Endothelial cell of umbilical vein (primary cell): Measurements from ENCODE around the gene COMMD7. TPM values are rescaled to one million over a fixed set of nuclear protein-coding genes. Genes with fewer than 3 reads are reported as not detected.

Source experiments
- BruUV-seq: library from RNA; stranded (reverse); fragments of 400-500 nt; replicated peaks from 2 replicates; lab custom pipeline; 2021; lab: Mats Ljungman, UMichigan
- CTCF ChIA-PET: fragments of 300-600, 350-600 bp; sonication (Branson Sonifier 250); formaldehyde crosslinking; loops from one replicate; lab custom pipeline; 2021; ENCODE audit warnings: antibody characterized with exemption, inconsistent platforms; lab: Charles Lee
- POLR2A ChIA-PET: fragments of 300-600, 350-600 bp; sonication (Branson Sonifier 250); formaldehyde crosslinking; loops from one replicate; lab custom pipeline; 2021; ENCODE audit warnings: antibody characterized with exemption, inconsistent platforms; lab: Charles Lee
- DNase-seq: peaks from one replicate; pipeline ENCODE4 v3.0.0-alpha.2; 2011; ENCODE audit warnings: low read depth, low spot score
- FAIRE-seq: peaks from 2 replicates; lab custom pipeline; 2011; peaks lifted over from hg19 to GRCh38; lab: Jason Lieb, UNC
- H2AFZ ChIP-seq: 2 replicates; pipeline ENCODE4 v1.6.0; 2012; ENCODE audit warnings: low read depth, low read length, control low read depth, inconsistent platforms
- H3K27ac ChIP-seq: 2 replicates; pipeline ENCODE4 v1.5.1; 2011; ENCODE audit warnings: low read depth, mild to moderate bottlenecking, control low read depth, low read length, moderate library complexity; ENCODE audit not compliant: insufficient read depth
- H3K27me3 ChIP-seq, 2 experiments: 2 replicates each; pipeline versions ENCODE4 v1.6.0 to v1.6.1; 2011; ENCODE audit warnings: low read length in 2 of 2, mixed read lengths in 1 of 2; ENCODE audit not compliant: control insufficient read depth in 2 of 2, insufficient read depth in 2 of 2
- H3K36me3 ChIP-seq, 2 experiments: 2 replicates in 1 of 2; 3 replicates in 1 of 2; pipeline ENCODE4 v1.5.1; 2011; ENCODE audit warnings: low read length in 2 of 2, mild to moderate bottlenecking in 1 of 2, moderate library complexity in 1 of 2; ENCODE audit not compliant: control insufficient read depth in 2 of 2, insufficient read depth in 2 of 2; ENCODE audit errors: extremely low read depth in 1 of 2
- H3K4me1 ChIP-seq: 3 replicates; pipeline ENCODE4 v1.5.1; 2011; ENCODE audit warnings: mild to moderate bottlenecking, low read length; ENCODE audit not compliant: control insufficient read depth, insufficient read depth; ENCODE audit errors: extremely low read depth
- H3K4me2 ChIP-seq: 2 replicates; pipeline ENCODE4 v1.6.1; 2011; ENCODE audit warnings: low read length, control low read depth, mixed read lengths; ENCODE audit not compliant: insufficient read depth
- H3K4me3 ChIP-seq, 3 experiments: fragments of 200-600 bp in 1 of 3; sonication (generic), shearing (Covaris generic) in 1 of 3; replicated peaks in 1 of 3; 2 replicates each; pipeline ENCODE4 v1.5.1; 2011 to 2016; ENCODE audit warnings: control low read depth in 3 of 3, low read length in 3 of 3, mild to moderate bottlenecking in 2 of 3, inconsistent platforms in 1 of 3, low read depth in 1 of 3, moderate library complexity in 1 of 3; ENCODE audit not compliant: insufficient read depth in 1 of 3
- H3K79me2 ChIP-seq: 2 replicates; pipeline ENCODE4 v1.6.0; 2012; ENCODE audit warnings: low read length, inconsistent platforms; ENCODE audit not compliant: control insufficient read depth, insufficient read depth
- H3K9ac ChIP-seq: replicated peaks from 2 replicates; pipeline ENCODE3; 2011; ENCODE audit warnings: low read length, control low read depth; ENCODE audit not compliant: insufficient read depth; ENCODE audit errors: extremely low read depth
- H3K9me1 ChIP-seq: replicated peaks from 3 replicates; pipeline ENCODE4 v1.6.0; 2011; ENCODE audit warnings: mild to moderate bottlenecking, low read length; ENCODE audit not compliant: control insufficient read depth, insufficient read depth; ENCODE audit errors: extremely low read depth
- H3K9me3 ChIP-seq: replicated peaks from 2 replicates; pipeline ENCODE4 v1.5.1; 2012; ENCODE audit warnings: low read length, inconsistent platforms; ENCODE audit not compliant: control insufficient read depth, insufficient read depth
- H4K20me1 ChIP-seq: replicated peaks from 2 replicates; pipeline ENCODE3; 2011; ENCODE audit warnings: mild to moderate bottlenecking, low read length; ENCODE audit not compliant: control insufficient read depth, insufficient read depth; ENCODE audit errors: extremely low read depth
- EZH2 ChIP-seq: IDR thresholded peaks from 2 replicates; pipeline ENCODE4 v1.6.1; 2012; ENCODE audit warnings: borderline replicate concordance, low read depth, mild to moderate bottlenecking, moderate library complexity, low read length, inconsistent platforms; ENCODE audit not compliant: severe bottlenecking
- FOS ChIP-seq: IDR thresholded peaks from 2 replicates; pipeline ENCODE4 v1.6.1; 2011; ENCODE audit warnings: mild to moderate bottlenecking, low read length, moderate library complexity, borderline replicate concordance; ENCODE audit not compliant: insufficient read depth
- GATA2 ChIP-seq: IDR thresholded peaks from 2 replicates; pipeline ENCODE4 v1.7.0; 2011; ENCODE audit warnings: low read depth, mild to moderate bottlenecking, moderate library complexity, mixed read lengths, low read length; ENCODE audit not compliant: insufficient read length, insufficient read depth
- JUN ChIP-seq: IDR thresholded peaks from 2 replicates; pipeline ENCODE4 v1.6.1; 2011; ENCODE audit warnings: borderline replicate concordance, low read depth; ENCODE audit not compliant: insufficient read length, insufficient read depth
- MYC ChIP-seq: IDR thresholded peaks from one replicate; pipeline ENCODE4 v1.6.1; 2011; ENCODE audit warnings: mild to moderate bottlenecking, low read depth, low read length
- POLR2A ChIP-seq: IDR thresholded peaks from 2 replicates; pipeline ENCODE4 v1.6.1; 2012; ENCODE audit warnings: low read depth, mild to moderate bottlenecking, control low read depth, low read length
- POLR2AphosphoS5 ChIP-seq: IDR thresholded peaks from 2 replicates; pipeline ENCODE4 v1.6.1; 2012; ENCODE audit warnings: low read depth, mild to moderate bottlenecking, control low read depth, low read length, moderate library complexity; ENCODE audit not compliant: insufficient read depth
- dilution Hi-C: fragments of 300-500 bp; cut with MboI; formaldehyde crosslinking; loops from one replicate; pipeline ENCODE4 v1.15.0; 2019; ENCODE audit warnings: low sequenced_read_pairs; ENCODE audit not compliant: extremely low pct_ligation_motif_present
- intact Hi-C: fragments of 100-400 bp; cut with micrococcal nuclease; formaldehyde crosslinking; loops from one replicate; pipeline ENCODE4 v1.10.0; 2022
- polyA plus RNA-seq, 4 experiments: library from polyadenylated mRNA; depleted of rRNA in 3 of 4; stranded (reverse) in 3 of 4; unstranded in 1 of 4; fragments of >200 nt; gene quantifications; 2 replicates each; pipeline versions ENCODE4 v1.2.1 to v1.2.3, GENCODE V29; 2011 to 2012; ENCODE audit warnings: missing spikeins in 1 of 4
- total RNA-seq: library from RNA; stranded (reverse); gene quantifications from 2 replicates; pipeline ENCODE4 v1.2.3, GENCODE V29; 2021
- TF ChIP-seq, protein P1 (sequence below): IDR thresholded peaks from 2 replicates; pipeline ENCODE4 v1.6.1; 2011; ENCODE audit not compliant: insufficient read depth, insufficient read length
- TF ChIP-seq, protein P2 (sequence below), 2 donors: IDR thresholded peaks; 1 replicate in 1 of 2; 2 replicates in 1 of 2; pipeline ENCODE4 v1.5.1; 2011; ENCODE audit warnings: low read length in 2 of 2, mild to moderate bottlenecking in 2 of 2, moderate library complexity in 2 of 2, control low read depth in 1 of 2, inconsistent platforms in 1 of 2, low read depth in 1 of 2; ENCODE audit not compliant: insufficient read depth in 1 of 2; ENCODE audit errors: extremely low read depth in 1 of 2

Gene COMMD7
- total and polyA plus RNA-seq, 2 donors (not counting 3 experiments of a cell fraction or from before 2014, with no cell fraction given) = 58.8 to 72.9 TPM

DNA sequence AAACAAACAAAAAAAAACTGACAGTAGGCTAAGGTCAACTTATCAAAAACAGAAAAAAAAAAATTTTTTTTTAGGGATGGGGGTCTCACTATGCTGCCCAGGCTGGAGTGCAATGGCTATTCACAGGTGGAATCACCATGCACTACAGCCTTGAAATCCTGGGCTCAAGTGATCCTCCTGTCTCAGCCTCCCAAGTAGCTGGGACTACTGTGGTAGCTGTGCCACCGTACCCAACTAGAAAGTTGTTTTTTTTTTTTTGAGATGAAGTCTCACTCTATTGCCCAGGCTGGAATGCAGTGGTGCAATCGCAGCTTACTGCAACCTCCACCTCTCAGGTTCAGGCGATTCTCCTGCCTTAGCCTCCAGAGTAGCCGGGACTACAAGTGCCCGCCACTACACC, 2.1 kb downstream of the COMMD7 start:
- no peak for DNase-seq
- Histone ChIP-seq H3K4me1 (peaks cover 18% of the 10 kb centered on the region), H3K27ac (no peak overlapping the region), H3K4me2 (no peak overlapping the region), H3K9me3 (no peaks in the 10 kb centered on the region), H3K9ac (no peak overlapping the region), H3K4me3 (no peak overlapping the region), H3K27me3 (no peaks in the 10 kb centered on the region), H3K9me1 (no peaks in the 10 kb centered on the region), H2AFZ (no peak overlapping the region), H4K20me1 (no peaks in the 10 kb centered on the region), H3K79me2 (peaks cover 33% of the 10 kb centered on the region), H3K36me3 (no peaks in the 10 kb centered on the region)
- dilution Hi-C loops (no loop called here), intact Hi-C loops (loop anchor here (5.0 kb wide), 1 partner anchor 34 kb away; no protein-coding TSS in a partner anchor)
- POLR2A ChIA-PET = no interaction called here
- TF ChIP-seq MYC = no peak
- no peak for TF ChIP-seq JUN
- no peak for TF ChIP-seq FOS
- TF ChIP-seq, protein P1, sequence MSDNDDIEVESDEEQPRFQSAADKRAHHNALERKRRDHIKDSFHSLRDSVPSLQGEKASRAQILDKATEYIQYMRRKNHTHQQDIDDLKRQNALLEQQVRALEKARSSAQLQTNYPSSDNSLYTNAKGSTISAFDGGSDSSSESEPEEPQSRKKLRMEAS = no peak
- TF ChIP-seq, protein P2, sequence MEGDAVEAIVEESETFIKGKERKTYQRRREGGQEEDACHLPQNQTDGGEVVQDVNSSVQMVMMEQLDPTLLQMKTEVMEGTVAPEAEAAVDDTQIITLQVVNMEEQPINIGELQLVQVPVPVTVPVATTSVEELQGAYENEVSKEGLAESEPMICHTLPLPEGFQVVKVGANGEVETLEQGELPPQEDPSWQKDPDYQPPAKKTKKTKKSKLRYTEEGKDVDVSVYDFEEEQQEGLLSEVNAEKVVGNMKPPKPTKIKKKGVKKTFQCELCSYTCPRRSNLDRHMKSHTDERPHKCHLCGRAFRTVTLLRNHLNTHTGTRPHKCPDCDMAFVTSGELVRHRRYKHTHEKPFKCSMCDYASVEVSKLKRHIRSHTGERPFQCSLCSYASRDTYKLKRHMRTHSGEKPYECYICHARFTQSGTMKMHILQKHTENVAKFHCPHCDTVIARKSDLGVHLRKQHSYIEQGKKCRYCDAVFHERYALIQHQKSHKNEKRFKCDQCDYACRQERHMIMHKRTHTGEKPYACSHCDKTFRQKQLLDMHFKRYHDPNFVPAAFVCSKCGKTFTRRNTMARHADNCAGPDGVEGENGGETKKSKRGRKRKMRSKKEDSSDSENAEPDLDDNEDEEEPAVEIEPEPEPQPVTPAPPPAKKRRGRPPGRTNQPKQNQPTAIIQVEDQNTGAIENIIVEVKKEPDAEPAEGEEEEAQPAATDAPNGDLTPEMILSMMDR (IDR thresholded peaks at IDR 0.05; ENCODE audit: extremely low read depth in 1 of 2, insufficient read depth in 1 of 2, low read depth in 1 of 2, low read length in 2 of 2) = no peak
- no peak for TF ChIP-seq POLR2AphosphoS5
- no peak for TF ChIP-seq EZH2
- no peak for TF ChIP-seq POLR2A
- TF ChIP-seq GATA2 = no peak
- FAIRE-seq = no peak
- no TSS peak for BruUV-seq
- CTCF ChIA-PET = interaction anchor here (2.0 kb wide), 1 partner anchor 22 kb away, joined by 7 read pairs; the partner anchor contains the start of gene DNMT3B
